ENCODE data around the gene SPATC1L.

SPATC1L gene

GRCh38 chr21:46159390-46159789, 24.9 kb downstream of the SPATC1L start:
- TF ChIP-seq, protein P1, sequence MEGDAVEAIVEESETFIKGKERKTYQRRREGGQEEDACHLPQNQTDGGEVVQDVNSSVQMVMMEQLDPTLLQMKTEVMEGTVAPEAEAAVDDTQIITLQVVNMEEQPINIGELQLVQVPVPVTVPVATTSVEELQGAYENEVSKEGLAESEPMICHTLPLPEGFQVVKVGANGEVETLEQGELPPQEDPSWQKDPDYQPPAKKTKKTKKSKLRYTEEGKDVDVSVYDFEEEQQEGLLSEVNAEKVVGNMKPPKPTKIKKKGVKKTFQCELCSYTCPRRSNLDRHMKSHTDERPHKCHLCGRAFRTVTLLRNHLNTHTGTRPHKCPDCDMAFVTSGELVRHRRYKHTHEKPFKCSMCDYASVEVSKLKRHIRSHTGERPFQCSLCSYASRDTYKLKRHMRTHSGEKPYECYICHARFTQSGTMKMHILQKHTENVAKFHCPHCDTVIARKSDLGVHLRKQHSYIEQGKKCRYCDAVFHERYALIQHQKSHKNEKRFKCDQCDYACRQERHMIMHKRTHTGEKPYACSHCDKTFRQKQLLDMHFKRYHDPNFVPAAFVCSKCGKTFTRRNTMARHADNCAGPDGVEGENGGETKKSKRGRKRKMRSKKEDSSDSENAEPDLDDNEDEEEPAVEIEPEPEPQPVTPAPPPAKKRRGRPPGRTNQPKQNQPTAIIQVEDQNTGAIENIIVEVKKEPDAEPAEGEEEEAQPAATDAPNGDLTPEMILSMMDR (IDR thresholded peaks at IDR 0.05; ENCODE audit: low read depth, low read length, missing control alignments): no peak
- in situ Hi-C loops (cut with HindIII; ENCODE audit: low sequenced_read_pairs): no loop called here
- no peak for DNase-seq (ENCODE audit: low read depth)
- no peak overlapping the region for H3K4me3 ChIP-seq (ENCODE audit: low read depth, low read length)

DNA sequence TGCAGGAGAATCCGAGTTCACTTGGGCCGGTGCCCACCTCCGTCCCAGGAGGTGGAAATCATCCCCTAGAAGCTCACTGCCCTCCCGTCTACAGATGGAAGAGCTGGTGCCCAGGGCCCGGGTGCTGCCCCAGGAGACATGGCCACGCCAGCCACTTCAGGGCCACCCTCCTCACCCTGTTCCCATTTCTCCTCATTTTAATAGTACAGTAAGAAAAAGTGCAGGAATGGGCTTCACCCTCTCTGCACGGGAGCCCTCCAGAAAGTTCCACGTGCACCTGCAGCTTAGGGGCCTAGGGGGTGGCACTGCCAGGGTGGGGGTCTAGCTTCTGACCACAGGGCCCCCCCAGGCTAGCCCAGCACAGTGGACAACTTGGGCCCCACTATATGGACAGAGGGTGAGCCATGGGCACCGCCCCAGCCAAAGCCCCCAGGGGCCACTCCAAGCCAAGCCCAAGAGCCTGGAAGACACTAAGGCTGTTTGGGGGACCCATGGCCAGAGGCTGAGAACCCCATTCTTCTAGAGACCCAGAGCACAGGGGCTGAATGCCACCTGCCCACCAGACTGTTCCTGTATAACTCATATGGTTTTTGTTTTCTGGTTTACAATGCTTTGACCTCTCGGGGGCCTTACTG, 25.5 kb downstream of the SPATC1L start:
- no peak for DNase-seq (ENCODE audit: low read depth)
- H3K4me3 ChIP-seq (ENCODE audit: low read depth, low read length): no peak overlapping the region
- TF ChIP-seq, protein P1 (IDR thresholded peaks at IDR 0.05; ENCODE audit: low read depth, low read length, missing control alignments): no peak
- in situ Hi-C loops (cut with HindIII; ENCODE audit: low sequenced_read_pairs): no loop called here

DNA sequence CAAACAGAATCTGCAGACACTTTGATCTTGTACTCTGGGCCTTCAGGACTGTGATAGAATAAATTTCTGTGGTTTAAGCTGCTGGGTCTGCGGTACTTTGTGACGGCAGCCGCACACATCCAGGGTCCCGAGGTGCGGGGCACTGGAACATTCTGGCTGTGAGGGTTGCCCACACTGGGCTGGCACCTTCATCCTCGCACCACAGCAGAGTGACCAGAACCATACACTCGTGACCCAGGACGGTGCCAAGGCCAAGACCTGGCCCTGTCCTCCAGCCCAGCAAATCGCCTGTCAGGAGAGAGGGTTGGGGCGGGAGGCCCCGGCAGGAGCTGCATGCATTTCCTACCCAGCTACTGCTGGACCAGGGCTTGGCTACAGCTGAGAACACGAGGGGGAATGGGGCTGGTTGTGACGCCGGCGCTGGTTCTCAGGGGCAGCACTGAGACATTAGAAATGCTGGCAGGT, 26.2 kb downstream of the SPATC1L start:
- TF ChIP-seq, protein P1 (IDR thresholded peaks at IDR 0.05; ENCODE audit: low read depth, low read length, missing control alignments): no peak
- no peak for DNase-seq (ENCODE audit: low read depth)
- in situ Hi-C loops (cut with HindIII; ENCODE audit: low sequenced_read_pairs): no loop called here
- H3K4me3 ChIP-seq (ENCODE audit: low read depth, low read length): no peak overlapping the region

GRCh38 chr21:46157396-46157986, 26.8 kb downstream of the SPATC1L start:
- in situ Hi-C loops (cut with HindIII; ENCODE audit: low sequenced_read_pairs): no loop called here
- DNase-seq (ENCODE audit: low read depth): no peak
- TF ChIP-seq, protein P1 (IDR thresholded peaks at IDR 0.05; ENCODE audit: low read depth, low read length, missing control alignments): no peak
- no peak overlapping the region for H3K4me3 ChIP-seq (ENCODE audit: low read depth, low read length)

GRCh38 chr21:46156678-46157077, 27.6 kb downstream of the SPATC1L start:
- DNase-seq (ENCODE audit: low read depth): no peak
- H3K4me3 ChIP-seq (ENCODE audit: low read depth, low read length): no peak overlapping the region
- in situ Hi-C loops (cut with HindIII; ENCODE audit: low sequenced_read_pairs): no loop called here
- TF ChIP-seq, protein P1 (IDR thresholded peaks at IDR 0.05; ENCODE audit: low read depth, low read length, missing control alignments): no peak

- no peak overlapping the region for H3K4me3 ChIP-seq (ENCODE audit: low read depth, low read length)
- no peak for DNase-seq (ENCODE audit: low read depth)
- TF ChIP-seq, protein P1 (IDR thresholded peaks at IDR 0.05; ENCODE audit: low read depth, low read length, missing control alignments): no peak
- in situ Hi-C loops (cut with HindIII; ENCODE audit: low sequenced_read_pairs): no loop called here
Measured at GRCh38 chr21:46156378-46156645, 27.9 kb downstream of the SPATC1L start.

All from astrocyte of the cerebellum (primary cell).